BE2C (cell line): Measurements from ENCODE around the gene DLX4.
A peak's percentile ranks its signal among the peaks of the same experiment; 100 is the strongest.

Source experiments
- DNase-seq: peaks from one replicate; pipeline ENCODE4 v3.0.0-alpha.2; 2020
- H3K27me3 ChIP-seq: fragments of 250-450 bp; sonication (Bioruptor Pico); 2 replicates; pipeline ENCODE4 v1.5.1; 2020; ENCODE audit warnings: mild to moderate bottlenecking
- H3K36me3 ChIP-seq: fragments of 250-450 bp; sonication (Bioruptor Pico); 2 replicates; pipeline ENCODE4 v1.5.1; 2020; ENCODE audit warnings: mild to moderate bottlenecking
- H3K4me1 ChIP-seq: fragments of 250-450 bp; sonication (Bioruptor Pico); 2 replicates; pipeline ENCODE4 v1.5.1; 2020
- H3K4me3 ChIP-seq: 2 replicates; pipeline ENCODE4 v1.5.1; 2011; ENCODE audit warnings: low read depth, low read length
- H3K9me3 ChIP-seq: fragments of 250-450 bp; sonication (Bioruptor Pico); 2 replicates; pipeline ENCODE4 v1.5.1; 2020
- CTCF ChIP-seq: IDR thresholded peaks from 2 replicates; pipeline ENCODE4 v1.5.1; 2012; ENCODE audit warnings: mild to moderate bottlenecking, low read depth, low read length

DLX4 gene

GRCh38 chr17:49932138-49932723, 36.8 kb upstream of the DLX4 start:
- Histone ChIP-seq H3K36me3 (no peaks in the 10 kb centered on the region), H3K4me1 (no peaks in the 10 kb centered on the region; the same call in 1 of the 2 replicates), H3K9me3 (no peaks in the 10 kb centered on the region), H3K4me3 (no peak overlapping the region), H3K27me3 (no peaks in the 10 kb centered on the region)
- peak; percentile 32 for DNase-seq
- TF ChIP-seq CTCF, result no peak

GRCh38 chr17:49932901-49933300, 36.1 kb upstream of the DLX4 start:
- Histone ChIP-seq H3K27me3 (no peaks in the 10 kb centered on the region), H3K4me3 (no peak overlapping the region), H3K36me3 (no peaks in the 10 kb centered on the region), H3K4me1 (no peaks in the 10 kb centered on the region; the same call in 1 of the 2 replicates), H3K9me3 (no peaks in the 10 kb centered on the region)
- TF ChIP-seq CTCF, result no peak
- no peak for DNase-seq

- DNase-seq, result no peak
- H3K27me3 ChIP-seq, result no peaks in the 10 kb centered on the region
- H3K4me1 ChIP-seq, result no peaks in the 10 kb centered on the region; the same call in 1 of the 2 replicates
- no peak overlapping the region for H3K4me3 ChIP-seq
- TF ChIP-seq CTCF, result no peak
- H3K9me3 ChIP-seq, result no peaks in the 10 kb centered on the region
- no peaks in the 10 kb centered on the region for H3K36me3 ChIP-seq
These were observed 33.3 kb upstream of the DLX4 start for GRCh38 chr17:49935526-49936210.

- no peak overlapping the region for H3K4me3 ChIP-seq
- TF ChIP-seq CTCF, result no peak
These were observed 32.6 kb upstream of the DLX4 start for GRCh38 chr17:49936386-49936785.

GRCh38 chr17:49939318-49939717, 29.7 kb upstream of the DLX4 start:
- H3K9me3 ChIP-seq, result no peaks in the 10 kb centered on the region
- no peaks in the 10 kb centered on the region for H3K27me3 ChIP-seq
- no peaks in the 10 kb centered on the region for H3K4me1 ChIP-seq
- H3K4me3 ChIP-seq, result no peak overlapping the region
- H3K36me3 ChIP-seq, result no peaks in the 10 kb centered on the region
- TF ChIP-seq CTCF, result no peak
- DNase-seq, result no peak

More at GRCh38 chr17:49936386-49936785, 32.6 kb upstream of the DLX4 start:
- no peak for DNase-seq
- no peaks in the 10 kb centered on the region; the same call in 1 of the 2 replicates for H3K4me1 ChIP-seq
- H3K36me3 ChIP-seq, result no peaks in the 10 kb centered on the region
- H3K9me3 ChIP-seq, result no peaks in the 10 kb centered on the region
- no peaks in the 10 kb centered on the region for H3K27me3 ChIP-seq

GRCh38 chr17:49941427-49941826, 27.6 kb upstream of the DLX4 start:
- Histone ChIP-seq H3K4me3 (no peak overlapping the region), H3K9me3 (no peaks in the 10 kb centered on the region), H3K4me1 (no peaks in the 10 kb centered on the region), H3K36me3 (no peaks in the 10 kb centered on the region), H3K27me3 (no peaks in the 10 kb centered on the region)
- DNase-seq, result no peak
- no peak for TF ChIP-seq CTCF
